ENCODE measurements around the gene THSD4. TPM values are rescaled to one million over a fixed set of nuclear protein-coding genes. Genes with fewer than 3 reads are reported as not detected.

The THSD4 gene
- total and polyA plus RNA-seq, 7 donors = 0.21 to 3.1 (median 1.8) TPM

GRCh38 chr15:71823801-71824200 is 708.5 kb downstream of the THSD4 start:
- Histone ChIP-seq H3K4me3 (no peak overlapping the region), H3K27me3 (ENCODE audit: insufficient read depth in 3 of 3, low read length in 2 of 3) (no peaks in the 10 kb centered on the region), H3K4me1 (no peaks in the 10 kb centered on the region), H3K9me3 (peaks cover 41% of the 10 kb centered on the region), H3K27ac (no peak overlapping the region), H3K36me3 (ENCODE audit: insufficient read depth in 1 of 2, low read depth in 1 of 2) (peaks cover 19 to 55% of the 10 kb centered on the region in 2 donors)
- DNase-seq = no peak
- no peak for ATAC-seq
- intact Hi-C loops (cut with DNase I) = no loop called here
- no peak for TF ChIP-seq CTCF (IDR thresholded peaks at IDR 0.05)
- WGBS, 3 donors = 49 to 66% (median 53%) methylated on average over 3 of the region's 3 CpGs

- intact Hi-C loops (cut with DNase I) = no loop called here
- whole genome bisulfite sequencing, 3 donors = 88 to 92% (median 89%) methylated on average over 4 of the region's 4 CpGs
- Histone ChIP-seq H3K9me3 (peaks cover 31% of the 10 kb centered on the region), H3K27ac (no peak overlapping the region), H3K4me3 (no peak overlapping the region), H3K4me1 (no peaks in the 10 kb centered on the region), H3K27me3 (ENCODE audit: insufficient read depth in 3 of 3, low read length in 2 of 3) (no peaks in the 10 kb centered on the region), H3K36me3 (ENCODE audit: insufficient read depth in 1 of 2, low read depth in 1 of 2) (peaks cover 21 to 69% of the 10 kb centered on the region in 2 donors)
- TF ChIP-seq CTCF (IDR thresholded peaks at IDR 0.05) = no peak
- no peak for ATAC-seq
- no peak for DNase-seq
Observed at GRCh38 chr15:71825021-71825730, 709.9 kb downstream of the THSD4 start.

- Histone ChIP-seq H3K27me3 (ENCODE audit: insufficient read depth in 3 of 3, low read length in 2 of 3) (no peaks in the 10 kb centered on the region), H3K4me3 (no peak overlapping the region), H3K4me1 (no peaks in the 10 kb centered on the region), H3K27ac (no peak overlapping the region), H3K9me3 (peaks cover 24% of the 10 kb centered on the region), H3K36me3 (ENCODE audit: insufficient read depth in 1 of 2, low read depth in 1 of 2) (peaks cover 21 to 71% of the 10 kb centered on the region in 2 donors)
- WGBS, 3 donors = 72 to 81% (median 81%) methylated on average over 5 of the region's 5 CpGs
- TF ChIP-seq CTCF (IDR thresholded peaks at IDR 0.05) = no peak
- intact Hi-C loops (cut with DNase I) = no loop called here
- no peak for DNase-seq
- no peak for ATAC-seq
Observed at GRCh38 chr15:71826196-71826595, 710.9 kb downstream of the THSD4 start.

GRCh38 chr15:71830981-71831380 is 715.7 kb downstream of the THSD4 start:
- WGBS, 3 donors = 94 to 98% (median 97%) methylated on average over 2 of the region's 2 CpGs
- no peak overlapping the region for H3K4me3 ChIP-seq
- ATAC-seq (no peak), DNase-seq (no peak)
- H3K27ac ChIP-seq = no peak overlapping the region
- no peaks in the 10 kb centered on the region for H3K9me3 ChIP-seq
- no peaks in the 10 kb centered on the region for H3K27me3 ChIP-seq (ENCODE audit: insufficient read depth in 3 of 3, low read length in 2 of 3)
- intact Hi-C loops (cut with DNase I) = no loop called here
- no peak for TF ChIP-seq CTCF (IDR thresholded peaks at IDR 0.05)
- peaks cover 18 to 53% of the 10 kb centered on the region in 2 donors for H3K36me3 ChIP-seq (ENCODE audit: insufficient read depth in 1 of 2, low read depth in 1 of 2)
- no peaks in the 10 kb centered on the region for H3K4me1 ChIP-seq

Other genes with a start within 250 kb of the THSD4 start
- 1 to 10 TPM in 3 of 4 donors, under 1 TPM in 1; 0.76 to 1.7 (median 1.3) TPM for gene THAP10, start 223.0 kb upstream of the THSD4 start, total RNA-seq
- 1 to 10 TPM in 2 of 3 donors, under 1 TPM in 1; 0.48 to 2.4 (median 1.2) TPM for gene THAP10, start 223.0 kb upstream of the THSD4 start, polyA plus RNA-seq
- 1 to 10 TPM; 1.1 to 4.4 (median 2.0) TPM for gene LRRC49, start 222.6 kb upstream of the THSD4 start, total RNA-seq
- 1 to 10 TPM in 2 of 3 donors, under 1 TPM in 1; 0.44 to 2.6 (median 1.1) TPM for gene LRRC49, start 222.6 kb upstream of the THSD4 start, polyA plus RNA-seq